OCI-LY3 (cell line): ENCODE data around the gene FAM98B.

Experiments used
- EZH2phosphoT487 ChIP-seq: fragments of 200-600 bp; shearing (Covaris generic); IDR thresholded peaks from 2 replicates; pipeline ENCODE4 v1.6.1; 2018; ENCODE audit warnings: antibody characterized with exemption, mixed run types, low read depth
- TF ChIP-seq, protein P1 (sequence below): fragments of 200-600, 300-600 bp; sonication (generic); IDR thresholded peaks from 2 replicates; pipeline ENCODE4 v1.5.1; 2014; ENCODE audit warnings: antibody characterized with exemption, low read length, low read depth

DNA sequence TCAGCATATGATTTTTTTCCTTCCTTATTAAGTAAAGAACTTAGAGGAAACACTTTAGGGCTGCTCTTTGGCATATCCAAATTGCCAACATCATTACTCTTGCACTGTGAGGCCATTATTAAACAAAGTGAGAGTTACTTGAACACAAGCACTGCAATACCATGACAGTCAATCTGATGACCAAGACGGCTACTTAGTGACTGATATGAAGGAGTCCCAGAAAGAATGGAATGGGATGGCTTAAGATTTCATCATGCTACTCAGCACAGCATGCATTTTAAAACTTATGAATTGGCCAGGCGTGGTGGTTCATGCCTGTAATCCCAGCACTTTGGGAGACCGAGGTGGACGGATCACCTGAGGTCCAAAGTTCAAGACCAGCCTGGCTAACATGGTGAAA, 55.2 kb downstream of the FAM98B start:
- TF ChIP-seq, protein P1, sequence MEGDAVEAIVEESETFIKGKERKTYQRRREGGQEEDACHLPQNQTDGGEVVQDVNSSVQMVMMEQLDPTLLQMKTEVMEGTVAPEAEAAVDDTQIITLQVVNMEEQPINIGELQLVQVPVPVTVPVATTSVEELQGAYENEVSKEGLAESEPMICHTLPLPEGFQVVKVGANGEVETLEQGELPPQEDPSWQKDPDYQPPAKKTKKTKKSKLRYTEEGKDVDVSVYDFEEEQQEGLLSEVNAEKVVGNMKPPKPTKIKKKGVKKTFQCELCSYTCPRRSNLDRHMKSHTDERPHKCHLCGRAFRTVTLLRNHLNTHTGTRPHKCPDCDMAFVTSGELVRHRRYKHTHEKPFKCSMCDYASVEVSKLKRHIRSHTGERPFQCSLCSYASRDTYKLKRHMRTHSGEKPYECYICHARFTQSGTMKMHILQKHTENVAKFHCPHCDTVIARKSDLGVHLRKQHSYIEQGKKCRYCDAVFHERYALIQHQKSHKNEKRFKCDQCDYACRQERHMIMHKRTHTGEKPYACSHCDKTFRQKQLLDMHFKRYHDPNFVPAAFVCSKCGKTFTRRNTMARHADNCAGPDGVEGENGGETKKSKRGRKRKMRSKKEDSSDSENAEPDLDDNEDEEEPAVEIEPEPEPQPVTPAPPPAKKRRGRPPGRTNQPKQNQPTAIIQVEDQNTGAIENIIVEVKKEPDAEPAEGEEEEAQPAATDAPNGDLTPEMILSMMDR = no peak
- TF ChIP-seq EZH2phosphoT487 = no peak
